ENCODE measurements around the gene PPFIA4.
A peak's percentile ranks its signal among the peaks of the same experiment; 100 is the strongest.

The PPFIA4 gene

GRCh38 chr1:203085528-203086406, 59.5 kb downstream of the PPFIA4 start, which contains the start of gene MYOG:
Gene MYOG (minus strand): TSS chr1:203086012. CDS start chr1:203085961, 51 bp downstream.
- peak; percentile 91 to 96 for DNase-seq

- no peak for DNase-seq
Observed at GRCh38 chr1:203086992-203087763, 60.9 kb downstream of the PPFIA4 start.

GRCh38 chr1:203088441-203088840, 62.1 kb downstream of the PPFIA4 start:
- no peak for DNase-seq

- DNase-seq = no peak
Observed at GRCh38 chr1:203089001-203089650, 62.8 kb downstream of the PPFIA4 start.

- peak; percentile 75 to 91 for DNase-seq
Observed at GRCh38 chr1:203089651-203090045, 63.4 kb downstream of the PPFIA4 start.

GRCh38 chr1:203090421-203091198, 64.3 kb downstream of the PPFIA4 start:
- DNase-seq = no peak

- DNase-seq = no peak
Observed at GRCh38 chr1:203091199-203091477, 64.8 kb downstream of the PPFIA4 start.

GRCh38 chr1:203091761-203092330, 65.6 kb downstream of the PPFIA4 start:
- no peak for DNase-seq

- DNase-seq = no peak
Observed at GRCh38 chr1:203093754-203094410, 67.6 kb downstream of the PPFIA4 start.

- no peak for DNase-seq
Observed at GRCh38 chr1:203095061-203095690, 68.9 kb downstream of the PPFIA4 start.

- peak; percentile 71 to 92 for DNase-seq
Observed at GRCh38 chr1:203096566-203096965, 70.3 kb downstream of the PPFIA4 start.

GRCh38 chr1:203097001-203097400, 70.7 kb downstream of the PPFIA4 start:
- DNase-seq = no peak

GRCh38 chr1:203098445-203098844, 72.2 kb downstream of the PPFIA4 start:
- DNase-seq = no peak

GRCh38 chr1:203098914-203099520, 72.7 kb downstream of the PPFIA4 start:
- no peak for DNase-seq

GRCh38 chr1:203099805-203100515, 73.7 kb downstream of the PPFIA4 start:
- DNase-seq = no peak

- no peak for DNase-seq
Observed at GRCh38 chr1:203100516-203100869, 74.2 kb downstream of the PPFIA4 start.

- DNase-seq = peak in 1 of 2 experiments; percentile 71
Observed at GRCh38 chr1:203101813-203102634, 75.7 kb downstream of the PPFIA4 start.

GRCh38 chr1:203103216-203103615, 76.9 kb downstream of the PPFIA4 start:
- DNase-seq = peak in 1 of 2 experiments; percentile 67

GRCh38 chr1:203103829-203104495, 77.7 kb downstream of the PPFIA4 start:
- DNase-seq = peak in 1 of 2 experiments; percentile 23

Measured in NCI-H524 (cell line).